Keratinocyte (primary cell): ENCODE data around the gene KDM4B.

Experiments
- CTCF ChIP-seq, 3 experiments: IDR thresholded peaks in 1 of 3; conservative IDR thresholded peaks in 1 of 3; optimal IDR thresholded peaks in 1 of 3; 2 replicates in 2 of 3; 3 replicates in 1 of 3; pipeline versions ENCODE3 to v1.5.1; 2011; ENCODE audit warnings: low read length in 3 of 3, mild to moderate bottlenecking in 3 of 3, moderate library complexity in 2 of 3, control low read depth in 1 of 3, inconsistent platforms in 1 of 3; ENCODE audit not compliant: insufficient read depth in 2 of 3; ENCODE audit errors: extremely low read depth in 1 of 3
- EZH2 ChIP-seq: IDR thresholded peaks from one replicate; pipeline ENCODE4 v1.6.1; 2012; ENCODE audit warnings: inconsistent platforms, mild to moderate bottlenecking, low read length, moderate library complexity

DNA sequence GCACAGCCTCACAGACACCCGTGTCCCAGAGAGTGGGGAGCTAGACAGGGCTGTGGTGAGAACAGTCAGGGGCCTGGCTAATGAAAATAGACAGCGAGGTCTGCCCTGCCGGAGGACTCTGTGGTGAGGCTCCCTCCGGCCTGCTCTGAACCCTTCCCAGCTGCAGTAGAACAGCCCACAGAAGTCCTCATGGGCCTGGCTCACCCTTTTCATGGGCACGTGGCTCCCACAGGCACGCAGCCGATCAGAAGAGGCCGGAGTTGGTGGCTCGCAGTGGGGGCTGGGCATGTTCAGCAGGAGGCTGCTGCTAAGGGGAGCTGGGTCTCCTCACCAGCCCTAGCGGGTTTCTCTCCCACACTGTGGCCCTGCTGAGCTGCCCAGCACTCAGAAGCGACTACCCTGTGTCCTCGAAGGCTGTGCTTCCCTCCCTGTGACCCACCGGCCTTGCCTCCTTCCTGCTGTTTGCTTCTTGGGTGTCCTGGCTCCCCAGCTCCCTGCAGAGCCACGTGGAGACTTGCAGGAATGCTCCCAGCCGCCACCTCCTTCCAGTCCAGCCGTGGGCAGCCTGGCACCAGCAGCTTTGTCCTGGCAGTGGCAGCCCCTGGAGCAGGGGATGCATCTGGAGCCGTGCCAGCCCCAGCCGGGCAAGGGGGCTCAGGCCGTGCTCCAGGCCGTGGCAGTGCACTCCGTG is 138.7 kb downstream of the KDM4B start:
- TF ChIP-seq CTCF (optimal IDR thresholded peaks at IDR 0.05 in 1 of 3, IDR thresholded peaks at IDR 0.05 in 1 of 3, conservative IDR thresholded peaks at IDR 0.05 in 1 of 3; ENCODE audit: extremely low read depth in 1 of 3, insufficient read depth in 2 of 3, low read length in 3 of 3) (no peak), EZH2 (no peak)
